GM19239 (cell line): ENCODE results near the gene AMOT.
A peak's percentile ranks its signal among the peaks of the same experiment; 100 is the strongest.

ENCODE experiments used
- DNase-seq: peaks from one replicate; pipeline ENCODE4 v3.0.0; 2011; ENCODE audit warnings: low spot score; ENCODE audit not compliant: insufficient read length
- FAIRE-seq: peaks from 2 replicates; lab custom pipeline; 2011; peaks lifted over from hg19 to GRCh38; lab: Jason Lieb, UNC

Gene AMOT

GRCh38 chrX:112753116-112753515, 87.5 kb downstream of the AMOT start:
- DNase-seq, result no peak
- no peak for FAIRE-seq

DNA sequence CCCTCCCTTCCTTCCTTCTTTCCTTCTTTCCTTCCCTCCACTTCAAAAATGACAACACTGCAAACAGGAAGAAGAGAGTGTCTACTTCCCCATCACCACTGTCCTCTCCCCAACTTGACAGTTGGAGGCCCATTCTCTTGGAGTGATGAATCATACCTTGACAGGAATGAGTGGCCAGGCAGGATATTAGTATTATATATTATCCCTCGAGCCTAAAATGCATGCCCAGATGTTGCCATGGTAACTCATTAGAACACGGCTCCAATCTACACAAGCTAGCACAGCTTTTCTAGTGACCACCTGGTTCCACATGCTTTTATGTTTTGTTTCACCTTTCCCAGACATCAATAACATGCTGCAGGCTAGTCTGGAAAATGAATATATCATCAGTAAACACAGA, 89.6 kb downstream of the AMOT start:
- peak; percentile 14 for FAIRE-seq
- DNase-seq, result no peak

- FAIRE-seq (no peak), DNase-seq (no peak)
These were observed 93.6 kb downstream of the AMOT start for GRCh38 chrX:112746812-112747595.

DNA sequence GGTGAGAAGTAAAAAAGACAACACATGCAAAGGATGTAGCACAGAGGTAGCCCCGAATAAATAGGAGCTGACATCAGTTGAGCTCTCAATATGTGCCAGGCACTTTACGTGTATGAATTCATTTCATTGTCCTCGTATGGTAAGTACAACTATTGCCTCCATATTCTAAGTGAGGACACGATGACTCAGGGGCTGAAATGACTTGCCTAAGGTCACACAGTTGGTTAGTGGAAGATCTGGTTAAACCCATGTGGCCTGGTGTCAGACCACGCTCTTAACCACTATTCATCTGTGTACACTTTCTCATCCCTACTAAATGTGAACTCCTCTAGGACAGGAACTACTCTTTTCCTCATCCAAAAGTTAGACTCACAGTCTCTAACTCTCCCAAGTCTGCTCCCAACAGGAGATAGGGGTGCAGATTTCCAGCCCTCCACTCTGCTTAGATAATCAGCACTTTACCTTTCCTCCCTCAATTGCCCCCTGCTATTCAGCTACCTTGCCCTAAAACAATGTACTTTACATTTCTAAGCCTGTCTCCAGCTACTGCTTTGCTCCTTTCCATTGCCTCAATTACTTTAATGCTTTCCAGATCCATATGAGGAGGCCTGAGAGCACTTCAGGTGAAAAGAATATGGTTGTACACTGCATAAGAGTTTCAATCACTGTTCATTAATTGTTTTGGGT, 102.1 kb downstream of the AMOT start:
- FAIRE-seq (no peak), DNase-seq (no peak)

DNA sequence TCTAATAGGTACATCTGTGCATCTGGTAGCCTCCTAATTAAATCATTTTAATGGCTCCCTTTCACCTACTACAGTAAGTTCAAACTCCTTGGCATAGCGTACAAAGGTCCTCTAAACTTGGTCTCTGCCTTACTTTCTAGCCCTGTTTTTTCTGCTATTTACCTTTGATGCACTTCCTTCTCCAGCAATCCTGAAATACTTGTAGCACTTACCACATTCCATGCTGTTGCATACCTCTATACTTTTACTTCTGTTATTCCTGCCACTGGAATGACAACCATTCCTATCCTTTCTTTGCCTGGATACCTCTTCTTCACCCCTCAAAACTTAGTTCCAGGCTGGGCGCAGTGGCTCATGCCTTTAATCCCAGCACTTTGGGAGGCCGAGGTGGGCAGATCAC, 104.3 kb downstream of the AMOT start:
- DNase-seq (no peak), FAIRE-seq (no peak)

DNA sequence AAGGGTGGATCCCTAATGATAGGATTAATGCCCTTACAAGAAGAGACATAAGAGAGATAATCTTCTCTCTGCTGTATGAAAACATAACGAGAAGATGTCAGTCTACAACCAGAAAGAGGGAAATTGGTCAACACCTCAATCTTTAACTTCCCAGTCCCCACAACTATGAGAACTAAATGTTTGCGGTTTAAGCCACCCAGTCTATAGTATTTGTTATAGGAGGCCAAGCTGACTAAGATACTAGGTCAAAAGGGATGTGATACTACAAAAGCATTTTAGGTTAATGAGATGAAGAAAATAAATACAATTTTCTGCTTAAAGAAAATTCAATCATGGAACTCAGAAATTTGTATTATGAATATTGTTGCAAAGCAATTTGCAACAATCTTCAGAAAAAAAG, 105.5 kb downstream of the AMOT start:
- DNase-seq (no peak), FAIRE-seq (peak; percentile 52)

DNA sequence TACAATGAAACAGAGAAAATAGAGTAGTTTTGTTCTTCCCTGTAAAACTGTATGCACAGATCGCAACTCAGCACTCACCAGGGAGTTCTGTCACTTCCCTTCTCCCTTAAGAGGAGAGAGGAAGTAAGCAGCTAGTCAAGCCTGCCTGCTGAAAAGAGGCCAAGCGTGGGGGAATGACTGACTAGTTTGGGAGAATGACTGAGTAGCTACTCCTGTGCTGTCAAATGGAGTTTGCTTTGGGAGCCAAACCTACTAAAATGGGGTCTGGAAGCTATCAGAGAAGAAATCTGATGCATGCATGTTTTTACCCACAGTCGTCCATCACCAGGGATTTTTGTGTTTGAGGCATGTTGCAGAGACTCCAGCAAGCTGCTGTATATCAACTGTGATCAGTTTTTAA, 106.3 kb downstream of the AMOT start:
- no peak for FAIRE-seq
- no peak for DNase-seq

GRCh38 chrX:112731793-112732192, 108.8 kb downstream of the AMOT start:
- no peak for DNase-seq
- FAIRE-seq, result peak; percentile 92
